Measurements from ENCODE around the gene CD22.
A peak's percentile ranks its signal among the peaks of the same experiment; 100 is the strongest.
"Not testable (repeated sequence)": the region's sequence is repeated elsewhere in the genome, so short reads cannot be mapped to it uniquely, and the experiment has no call there.

Gene CD22

DNA sequence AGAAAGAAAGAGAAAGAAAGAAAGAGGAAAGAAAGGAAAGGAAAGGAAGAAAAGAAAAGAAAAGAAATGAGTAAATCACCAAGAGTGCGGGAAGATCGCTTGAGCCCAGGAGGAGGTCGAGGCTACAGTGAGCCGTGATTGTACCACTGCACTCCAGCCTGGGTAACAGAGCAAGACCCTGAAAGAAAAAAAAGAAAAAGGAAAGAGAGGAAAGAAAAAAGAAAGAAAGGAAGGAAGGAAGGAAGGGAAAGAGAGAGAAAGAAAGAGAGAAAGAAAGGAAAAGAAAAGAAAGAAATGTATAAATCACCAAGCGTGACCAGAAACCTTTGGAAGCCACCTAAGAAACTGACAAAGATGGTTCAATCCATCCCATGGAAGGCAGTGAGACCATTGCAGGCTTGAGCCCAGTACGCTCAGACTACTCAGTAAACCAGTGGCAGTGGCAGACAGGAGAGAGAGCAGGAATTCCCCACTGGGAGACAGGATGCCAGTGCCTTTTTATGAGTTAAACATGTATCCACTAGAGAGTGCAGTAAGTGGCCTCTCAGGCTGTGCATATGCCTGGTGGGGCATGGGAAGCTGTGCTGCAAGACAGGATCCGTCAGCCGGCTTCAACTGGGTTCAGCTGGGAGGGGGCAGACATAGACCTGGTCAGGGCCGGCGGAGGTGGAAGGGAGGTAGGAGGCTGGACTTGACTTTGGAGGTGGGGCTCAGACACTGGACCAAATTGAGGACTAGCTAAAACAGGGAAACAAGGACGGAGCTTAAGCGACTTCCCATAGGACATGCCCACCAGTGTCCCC lies 46.7 kb downstream of the CD22 start:
- no peak overlapping the region for H3K4me3 ChIP-seq
- no peak overlapping the region for H3K9ac ChIP-seq
- TF ChIP-seq Cebpa-rat (IDR thresholded peaks at IDR 0.05): no peak
- no peak overlapping the region for H3K4me2 ChIP-seq
- no peaks in the 10 kb centered on the region for H4K20me1 ChIP-seq
- H3K9me3 ChIP-seq: peaks cover 6% of the 10 kb centered on the region
- no peak overlapping the region for H3K27ac ChIP-seq
- H3K27me3 ChIP-seq: no peaks in the 10 kb centered on the region
- no peaks in the 10 kb centered on the region for H3K36me3 ChIP-seq
- peaks cover 20% of the 10 kb centered on the region for H3K4me1 ChIP-seq

DNA sequence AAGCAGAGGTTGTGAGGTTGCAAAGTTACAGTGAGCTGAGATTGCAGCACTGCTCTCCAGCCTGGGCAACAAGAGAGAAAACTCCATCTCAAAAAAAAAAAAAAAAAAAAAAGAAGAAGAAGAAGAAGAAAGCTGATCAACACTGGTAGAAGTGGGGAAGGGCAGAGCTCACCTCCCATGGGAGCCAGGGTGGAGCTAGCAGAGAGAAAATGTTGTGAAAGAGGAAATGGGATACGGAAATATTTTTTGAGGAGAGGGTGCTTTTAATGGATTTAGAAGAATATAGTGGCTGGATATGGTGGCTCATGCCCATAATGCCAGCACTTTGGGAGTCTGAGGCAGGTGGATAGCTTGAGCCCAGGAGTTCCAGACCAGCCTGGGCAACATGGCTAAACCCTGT lies 48.7 kb downstream of the CD22 start:
- Histone ChIP-seq H4K20me1 (no peaks in the 10 kb centered on the region), H3K9me3 (peaks cover 6% of the 10 kb centered on the region), H3K9ac (no peak overlapping the region), H3K36me3 (no peaks in the 10 kb centered on the region), H3K27me3 (no peaks in the 10 kb centered on the region), H3K4me2 (peak overlapping the region; percentile 38), H3K4me3 (no peak overlapping the region), H3K4me1 (peaks cover 20% of the 10 kb centered on the region), H3K27ac (no peak overlapping the region)
- no peak for TF ChIP-seq Cebpa-rat (IDR thresholded peaks at IDR 0.05)

- peaks cover 20% of the 10 kb centered on the region for H3K4me1 ChIP-seq
- H3K36me3 ChIP-seq: no peaks in the 10 kb centered on the region
- no peaks in the 10 kb centered on the region for H4K20me1 ChIP-seq
- H3K9me3 ChIP-seq: peaks cover 13% of the 10 kb centered on the region
- H3K4me2 ChIP-seq: no peak overlapping the region
- no peaks in the 10 kb centered on the region for H3K27me3 ChIP-seq
- H3K9ac ChIP-seq: no peak overlapping the region
- TF ChIP-seq Cebpa-rat (IDR thresholded peaks at IDR 0.05): no peak
- no peak overlapping the region for H3K27ac ChIP-seq
- no peak overlapping the region for H3K4me3 ChIP-seq
Measured at GRCh38 chr19:35378356-35378755, 49.4 kb downstream of the CD22 start.

DNA sequence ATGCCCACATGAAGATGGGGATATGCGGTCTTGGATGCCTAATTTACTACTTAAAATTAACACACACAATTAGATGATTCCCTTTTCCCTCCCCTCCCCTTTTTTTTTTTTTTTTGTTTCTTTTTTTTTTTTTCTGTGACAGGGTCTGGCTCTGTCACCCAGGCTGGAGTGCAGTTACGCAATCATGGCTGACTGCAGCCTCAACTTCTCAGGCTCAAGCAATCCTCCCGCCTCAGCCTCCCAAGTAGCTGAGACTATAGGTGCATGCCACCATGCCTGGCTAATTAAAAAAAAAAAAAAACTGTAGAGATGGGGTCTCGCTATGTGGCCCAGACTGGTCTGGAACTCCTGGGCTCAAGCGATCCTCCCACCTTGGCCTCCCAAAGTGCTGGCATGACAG lies 50.6 kb downstream of the CD22 start:
- H3K36me3 ChIP-seq, H3K27ac ChIP-seq, H3K4me2 ChIP-seq, H3K27me3 ChIP-seq, H3K9ac ChIP-seq, H3K4me3 ChIP-seq, H4K20me1 ChIP-seq: not testable (repeated sequence)
- peak; percentile 50; the same call in 1 of the 2 replicates for TF ChIP-seq Cebpa-rat (IDR thresholded peaks at IDR 0.05)
- Histone ChIP-seq H3K9me3 (peaks cover 25% of the 10 kb centered on the region), H3K4me1 (peaks cover 20% of the 10 kb centered on the region)

GRCh38 chr19:35379992-35380391 lies 51.0 kb downstream of the CD22 start:
- no peak for TF ChIP-seq Cebpa-rat (IDR thresholded peaks at IDR 0.05)
- Histone ChIP-seq H3K4me3 (no peak overlapping the region), H3K9me3 (peaks cover 30% of the 10 kb centered on the region), H3K27me3 (no peaks in the 10 kb centered on the region), H3K27ac (no peak overlapping the region), H4K20me1 (no peaks in the 10 kb centered on the region), H3K9ac (no peak overlapping the region), H3K4me2 (no peak overlapping the region), H3K4me1 (peaks cover 20% of the 10 kb centered on the region), H3K36me3 (no peaks in the 10 kb centered on the region)

GRCh38 chr19:35380450-35381124 lies 51.6 kb downstream of the CD22 start:
- no peak overlapping the region for H3K27ac ChIP-seq
- TF ChIP-seq Cebpa-rat (IDR thresholded peaks at IDR 0.05): no peak
- H3K27me3 ChIP-seq: no peaks in the 10 kb centered on the region
- H3K36me3 ChIP-seq: no peaks in the 10 kb centered on the region
- no peaks in the 10 kb centered on the region for H4K20me1 ChIP-seq
- no peak overlapping the region for H3K9ac ChIP-seq
- no peak overlapping the region for H3K4me3 ChIP-seq
- H3K4me2 ChIP-seq: no peak overlapping the region
- peaks cover 20% of the 10 kb centered on the region for H3K4me1 ChIP-seq
- H3K9me3 ChIP-seq: peaks cover 36% of the 10 kb centered on the region

DNA sequence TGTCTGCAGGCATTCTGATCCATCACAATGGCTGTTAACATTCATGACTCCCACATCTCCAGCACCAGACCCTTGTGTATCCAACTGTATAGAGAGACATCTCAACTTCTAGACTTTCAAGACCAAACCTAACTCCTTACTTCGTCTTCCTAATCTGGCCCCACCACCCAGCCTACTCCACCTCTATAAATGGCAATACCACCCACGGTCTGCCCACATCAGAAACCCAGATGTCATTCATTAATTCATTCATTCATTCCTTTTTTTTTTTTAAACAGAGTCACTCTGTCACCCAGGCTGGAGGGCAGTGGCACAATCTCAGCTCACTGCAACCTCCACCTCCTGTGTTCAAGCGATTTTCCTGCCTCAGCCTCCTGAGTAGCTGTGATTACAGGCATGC lies 52.3 kb downstream of the CD22 start:
- no peaks in the 10 kb centered on the region for H3K27me3 ChIP-seq
- H3K9ac ChIP-seq: no peak overlapping the region
- H3K4me3 ChIP-seq: no peak overlapping the region
- peaks cover 16% of the 10 kb centered on the region for H3K4me1 ChIP-seq
- no peak overlapping the region for H3K27ac ChIP-seq
- peaks cover 43% of the 10 kb centered on the region for H3K9me3 ChIP-seq
- no peaks in the 10 kb centered on the region for H4K20me1 ChIP-seq
- no peak for TF ChIP-seq Cebpa-rat (IDR thresholded peaks at IDR 0.05)
- H3K36me3 ChIP-seq: no peaks in the 10 kb centered on the region
- H3K4me2 ChIP-seq: no peak overlapping the region

GRCh38 chr19:35381926-35382325 lies 52.9 kb downstream of the CD22 start:
- TF ChIP-seq Cebpa-rat (IDR thresholded peaks at IDR 0.05): no peak
- H3K4me1 ChIP-seq: peaks cover 10% of the 10 kb centered on the region

DNA sequence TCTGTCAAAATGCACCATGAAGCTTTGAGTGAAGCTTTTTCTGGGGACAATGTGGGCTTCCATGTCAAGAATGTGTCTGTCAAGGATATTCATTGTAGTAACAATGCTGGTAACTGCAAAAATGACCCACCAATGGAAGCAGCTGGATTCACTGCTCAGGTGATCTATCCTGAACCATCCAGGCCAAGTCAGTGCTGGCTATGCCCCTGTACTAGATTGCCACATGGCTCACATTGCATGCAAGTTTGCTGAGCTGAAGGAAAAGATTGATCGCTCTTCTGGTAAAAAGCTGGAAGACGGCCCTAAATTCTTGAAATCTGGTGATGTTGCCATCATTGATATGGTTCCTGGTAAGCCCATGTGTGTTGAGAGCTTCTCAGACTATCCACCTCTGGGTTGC lies 54.5 kb downstream of the CD22 start:
- no peaks in the 10 kb centered on the region for H3K36me3 ChIP-seq
- H3K4me1 ChIP-seq: no peaks in the 10 kb centered on the region
- H3K4me3 ChIP-seq: no peak overlapping the region
- H3K27me3 ChIP-seq: no peaks in the 10 kb centered on the region
- H4K20me1 ChIP-seq: no peaks in the 10 kb centered on the region
- no peak overlapping the region for H3K27ac ChIP-seq
- peaks cover 59% of the 10 kb centered on the region for H3K9me3 ChIP-seq
- no peak for TF ChIP-seq Cebpa-rat (IDR thresholded peaks at IDR 0.05)
- no peak overlapping the region for H3K4me2 ChIP-seq
- H3K9ac ChIP-seq: no peak overlapping the region

More at GRCh38 chr19:35381926-35382325, 52.9 kb downstream of the CD22 start:
- Histone ChIP-seq H3K27me3 (no peaks in the 10 kb centered on the region), H3K36me3 (no peaks in the 10 kb centered on the region), H4K20me1 (no peaks in the 10 kb centered on the region), H3K4me2 (no peak overlapping the region), H3K9ac (no peak overlapping the region), H3K4me3 (no peak overlapping the region), H3K9me3 (peaks cover 49% of the 10 kb centered on the region), H3K27ac (no peak overlapping the region)

DNA sequence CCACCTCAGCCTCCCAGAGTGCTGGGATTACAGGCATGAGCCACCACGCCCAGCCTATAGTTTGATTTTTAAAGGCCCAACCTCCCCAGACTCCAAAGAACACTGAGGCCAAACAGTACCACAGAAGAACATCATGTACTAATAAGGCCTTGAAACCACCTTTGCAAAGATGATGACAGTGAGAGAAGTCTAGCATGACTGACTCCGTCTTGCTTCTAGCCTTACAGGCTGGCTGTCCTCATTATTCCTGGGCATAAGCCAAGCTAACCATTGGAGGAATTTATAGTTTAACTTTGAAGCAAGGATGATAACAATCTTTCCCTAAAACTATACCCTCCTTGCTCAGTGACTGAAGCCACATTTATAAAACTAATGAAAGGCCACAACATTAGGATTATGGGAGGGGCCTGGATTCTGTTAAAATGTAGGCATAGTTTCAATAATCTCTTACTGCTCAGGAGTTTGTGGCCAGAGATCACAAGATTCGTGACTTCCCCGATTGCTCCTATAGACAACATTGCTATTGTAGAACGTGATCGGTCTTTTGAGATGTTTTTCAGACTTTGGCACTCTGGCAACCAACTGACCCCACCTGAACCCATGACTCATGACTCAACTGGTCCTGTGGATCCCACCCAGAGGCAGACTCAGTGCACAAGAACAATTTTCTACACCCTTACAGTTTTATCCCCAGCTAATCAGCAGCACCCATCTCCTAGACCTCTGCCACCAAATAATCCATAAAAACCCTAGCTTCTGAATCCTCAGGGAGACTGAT lies 59.5 kb downstream of the CD22 start:
- Histone ChIP-seq H4K20me1 (no peaks in the 10 kb centered on the region), H3K9me3 (peaks cover 61% of the 10 kb centered on the region), H3K9ac (no peak overlapping the region), H3K27me3 (no peaks in the 10 kb centered on the region), H3K4me3 (no peak overlapping the region), H3K4me2 (no peak overlapping the region), H3K27ac (no peak overlapping the region), H3K36me3 (no peaks in the 10 kb centered on the region), H3K4me1 (peaks cover 8% of the 10 kb centered on the region)
- no peak for TF ChIP-seq Cebpa-rat (IDR thresholded peaks at IDR 0.05)
